GM21619 (cell line): ENCODE results near the gene TMEM39A.
A peak's percentile ranks its signal among the peaks of the same experiment; 100 is the strongest.

Source experiments
- ATAC-seq: cut with Tn5 transposase; IDR thresholded peaks from one replicate; pipeline ENCODE4 v1.9.1; 2021; ENCODE audit not compliant: unreplicated experiment

Gene TMEM39A, protein sequence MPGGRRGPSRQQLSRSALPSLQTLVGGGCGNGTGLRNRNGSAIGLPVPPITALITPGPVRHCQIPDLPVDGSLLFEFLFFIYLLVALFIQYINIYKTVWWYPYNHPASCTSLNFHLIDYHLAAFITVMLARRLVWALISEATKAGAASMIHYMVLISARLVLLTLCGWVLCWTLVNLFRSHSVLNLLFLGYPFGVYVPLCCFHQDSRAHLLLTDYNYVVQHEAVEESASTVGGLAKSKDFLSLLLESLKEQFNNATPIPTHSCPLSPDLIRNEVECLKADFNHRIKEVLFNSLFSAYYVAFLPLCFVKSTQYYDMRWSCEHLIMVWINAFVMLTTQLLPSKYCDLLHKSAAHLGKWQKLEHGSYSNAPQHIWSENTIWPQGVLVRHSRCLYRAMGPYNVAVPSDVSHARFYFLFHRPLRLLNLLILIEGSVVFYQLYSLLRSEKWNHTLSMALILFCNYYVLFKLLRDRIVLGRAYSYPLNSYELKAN

DNA sequence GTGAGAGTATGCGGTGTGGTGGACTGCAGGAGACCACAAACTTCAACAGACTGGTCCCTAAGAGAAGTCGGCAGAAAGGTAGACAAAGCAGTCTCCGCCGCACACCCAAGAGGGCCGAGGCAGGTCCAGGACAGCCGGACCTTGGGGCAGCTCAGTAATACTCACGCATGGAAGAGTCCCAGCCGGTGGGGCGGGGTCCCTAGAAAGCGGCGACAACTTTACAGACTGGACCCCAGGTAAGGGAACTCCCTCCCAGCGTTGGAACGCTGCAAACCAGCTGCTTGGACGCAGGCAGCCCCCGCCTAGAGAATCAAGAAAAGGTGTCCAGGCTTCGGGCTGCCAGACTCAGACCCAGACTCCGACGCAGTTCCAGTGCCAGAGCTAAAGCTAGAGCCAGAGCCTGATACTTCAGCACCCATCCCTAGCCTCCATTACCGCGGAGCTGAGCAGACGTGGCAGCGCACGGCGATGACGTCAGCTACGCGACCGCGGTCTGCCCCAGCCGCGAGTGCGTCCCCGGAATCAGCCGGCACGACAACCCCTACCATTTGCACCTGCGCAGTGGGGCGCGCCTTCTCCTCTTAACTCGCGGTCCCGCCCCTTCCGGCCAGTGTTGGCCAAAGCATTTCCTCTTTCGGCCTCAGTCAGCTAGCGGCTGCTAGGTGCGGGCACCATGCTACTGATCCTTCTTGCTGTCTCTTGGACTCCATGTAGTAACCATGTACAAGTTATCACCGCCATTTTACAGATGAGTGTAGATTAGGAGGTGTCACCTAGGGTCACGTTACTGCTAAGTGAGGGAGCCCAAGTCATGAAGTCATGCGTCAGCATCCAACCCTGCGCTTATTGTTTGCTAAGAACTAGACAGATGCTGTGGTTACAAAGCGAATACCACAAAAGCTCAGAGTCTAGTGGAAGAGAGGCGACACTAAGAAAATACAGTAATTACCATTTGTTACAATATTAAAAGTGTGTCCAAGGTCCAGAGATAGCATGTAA lies at the start of gene TMEM39A:
TMEM39A (minus strand) TSS at position 445 of the 999 bp plus-strand sequence. CDS start 1,541 bp downstream, outside the sequence.
- peak; percentile 93 for ATAC-seq

DNA sequence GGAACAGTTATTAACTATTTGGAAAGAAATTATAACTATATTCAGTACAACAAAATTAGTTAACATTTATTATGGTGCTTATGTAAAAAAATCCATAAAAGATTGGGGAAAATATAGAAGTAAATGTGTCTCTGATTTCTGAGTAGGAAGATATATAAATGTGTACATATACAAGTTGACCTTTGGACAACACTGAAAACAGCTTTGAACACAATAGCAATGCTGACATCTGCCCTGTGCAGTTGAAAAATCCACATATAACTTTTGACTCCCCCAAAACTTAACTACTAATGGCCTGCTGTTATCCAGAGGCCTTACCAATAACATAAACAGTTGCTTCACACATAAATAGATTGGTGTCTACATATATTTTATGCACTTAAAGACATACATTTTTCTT lies 47.3 kb upstream of the TMEM39A start:
- ATAC-seq, result no peak

DNA sequence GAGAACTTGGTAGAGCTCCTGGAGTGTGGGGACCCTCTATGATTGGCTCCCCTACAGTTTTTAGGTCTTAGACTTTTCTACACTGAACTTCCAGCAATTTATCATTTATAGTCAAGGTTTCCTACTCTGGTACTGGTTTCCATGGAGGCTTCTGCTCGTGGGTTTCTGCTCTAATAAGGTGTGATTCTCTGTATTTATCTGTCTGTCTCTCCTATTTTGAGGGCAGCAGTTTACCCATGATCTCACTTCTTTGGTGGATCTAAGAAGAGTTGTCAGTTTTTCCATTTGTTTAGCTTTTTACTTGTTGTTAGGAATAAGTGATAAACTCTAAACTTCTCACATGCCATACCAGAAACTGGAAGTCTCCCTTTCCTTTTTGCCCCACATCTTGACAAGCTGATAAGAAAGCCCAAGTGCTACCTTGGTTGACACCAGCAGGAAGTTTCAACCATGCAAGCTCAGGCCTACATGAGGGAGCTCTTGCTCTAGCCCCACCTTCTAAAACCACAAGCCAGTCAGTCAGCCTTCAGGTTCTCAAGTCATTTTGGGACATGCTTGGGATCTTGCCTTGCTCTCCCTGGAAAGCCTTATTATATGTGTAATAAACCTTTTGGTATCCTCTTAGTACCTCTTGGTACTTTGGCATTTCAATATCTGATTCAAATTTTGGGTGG lies 44.9 kb upstream of the TMEM39A start:
- ATAC-seq, result peak; percentile 68

DNA sequence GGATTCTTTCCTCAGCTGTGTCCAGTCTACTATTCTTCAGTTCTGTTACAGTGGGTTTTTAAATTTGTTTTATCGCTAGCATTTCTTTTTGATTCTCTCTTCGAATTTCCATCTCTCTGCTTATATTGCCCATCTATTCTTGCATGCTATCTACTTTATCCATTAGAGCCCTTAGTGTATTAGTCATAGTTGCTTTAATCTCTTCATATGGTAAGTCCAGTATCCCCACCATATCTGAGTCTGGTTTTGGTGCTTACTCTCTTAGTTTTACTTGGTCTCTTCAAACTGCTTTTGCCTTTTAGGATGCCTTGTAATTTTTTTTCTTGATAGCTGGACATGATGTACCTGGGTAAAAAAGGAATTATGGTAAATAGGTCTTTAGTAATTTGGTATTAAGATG lies 44.0 kb upstream of the TMEM39A start:
- no peak for ATAC-seq

DNA sequence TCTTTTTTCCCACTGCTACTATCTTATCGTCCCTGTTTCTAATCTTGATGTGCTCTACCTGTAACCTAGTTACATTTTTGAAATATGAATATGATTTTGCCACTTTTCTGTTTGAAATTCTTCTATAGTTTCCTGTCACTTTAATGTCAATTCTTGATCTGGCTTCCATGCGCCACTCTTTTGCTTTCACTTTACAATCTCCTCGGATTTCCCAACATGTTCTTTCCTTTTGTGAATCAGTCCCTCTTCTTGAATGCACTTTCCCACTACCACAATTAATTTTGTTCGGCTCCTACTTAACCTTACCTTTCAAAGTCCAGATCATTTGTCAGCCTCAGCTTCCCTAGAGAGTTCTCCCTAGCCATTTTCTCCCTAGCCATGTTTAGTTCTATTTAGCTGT lies 43.2 kb upstream of the TMEM39A start:
- ATAC-seq, result no peak

DNA sequence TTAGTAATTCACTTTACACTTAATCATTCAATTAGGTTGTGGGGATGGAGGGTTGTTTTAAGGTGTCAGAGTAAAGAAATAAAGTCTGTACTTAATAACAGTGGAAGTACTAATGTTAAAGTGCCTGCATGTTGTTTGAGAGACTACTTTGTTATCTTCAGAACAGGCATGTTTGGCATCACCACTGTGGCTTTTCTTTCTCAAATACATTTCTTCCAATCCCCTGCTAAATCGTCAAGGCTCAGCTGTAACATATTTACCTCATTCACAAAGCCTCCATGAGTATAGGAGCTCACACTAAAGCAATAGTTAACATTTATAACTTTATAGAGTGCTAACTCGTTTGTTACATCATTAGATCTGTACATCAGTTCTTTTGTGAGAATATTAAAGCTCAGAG lies 37.5 kb upstream of the TMEM39A start:
- ATAC-seq, result no peak

DNA sequence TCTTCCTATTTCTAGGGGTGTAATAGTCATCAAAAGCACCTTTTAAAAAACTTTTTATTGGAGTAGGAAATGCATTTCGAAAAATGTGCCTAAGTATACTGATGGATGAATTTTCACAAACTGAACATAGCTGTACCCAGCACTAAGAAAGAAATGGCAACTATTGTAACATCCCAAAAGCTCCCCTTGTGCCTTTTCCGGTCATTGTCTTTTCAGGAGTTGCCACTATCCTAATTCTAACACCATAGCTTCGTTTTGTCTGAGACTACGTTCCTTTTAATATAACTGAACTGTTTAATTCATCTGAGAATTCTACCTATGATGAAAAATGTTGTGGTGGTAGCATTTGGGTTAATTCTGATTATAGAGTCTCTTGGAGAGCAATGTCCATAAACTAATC lies 36.9 kb upstream of the TMEM39A start:
- no peak for ATAC-seq

DNA sequence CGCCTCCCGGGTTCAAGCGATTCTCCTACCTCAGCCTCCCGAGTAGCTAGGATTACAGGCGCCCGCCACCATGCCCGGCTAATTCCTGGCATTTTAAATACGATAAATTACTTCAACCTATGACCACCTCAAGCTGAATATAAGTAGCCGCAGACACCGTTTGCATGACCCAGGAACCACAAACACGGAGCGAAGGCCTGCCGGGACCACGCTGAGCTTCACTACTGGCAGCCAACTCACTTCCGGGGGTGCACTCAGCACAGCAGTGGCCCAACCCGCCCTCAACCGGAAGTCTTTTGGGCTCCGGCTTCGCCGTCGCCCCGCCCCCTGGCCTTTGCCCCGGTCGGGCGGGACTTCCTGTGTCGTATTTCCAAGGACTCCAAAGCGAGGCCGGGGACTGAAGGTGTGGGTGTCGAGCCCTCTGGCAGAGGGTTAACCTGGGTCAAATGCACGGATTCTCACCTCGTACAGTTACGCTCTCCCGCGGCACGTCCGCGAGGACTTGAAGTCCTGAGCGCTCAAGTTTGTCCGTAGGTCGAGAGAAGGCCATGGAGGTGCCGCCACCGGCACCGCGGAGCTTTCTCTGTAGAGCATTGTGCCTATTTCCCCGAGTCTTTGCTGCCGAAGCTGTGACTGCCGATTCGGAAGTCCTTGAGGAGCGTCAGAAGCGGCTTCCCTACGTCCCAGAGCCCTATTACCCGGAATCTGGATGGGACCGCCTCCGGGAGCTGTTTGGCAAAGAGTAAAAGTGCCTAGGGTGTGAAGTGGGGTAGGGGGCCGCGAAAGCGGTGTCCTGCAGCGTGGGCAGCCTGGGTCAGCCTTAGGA lies 35.0 kb upstream of the TMEM39A start, which contains the start of gene TIMMDC1:
TIMMDC1 (plus strand) TSS at position 362 of the 826 bp plus-strand sequence; CDS start at position 549, 187 bp downstream.
- peak; percentile 99 for ATAC-seq

DNA sequence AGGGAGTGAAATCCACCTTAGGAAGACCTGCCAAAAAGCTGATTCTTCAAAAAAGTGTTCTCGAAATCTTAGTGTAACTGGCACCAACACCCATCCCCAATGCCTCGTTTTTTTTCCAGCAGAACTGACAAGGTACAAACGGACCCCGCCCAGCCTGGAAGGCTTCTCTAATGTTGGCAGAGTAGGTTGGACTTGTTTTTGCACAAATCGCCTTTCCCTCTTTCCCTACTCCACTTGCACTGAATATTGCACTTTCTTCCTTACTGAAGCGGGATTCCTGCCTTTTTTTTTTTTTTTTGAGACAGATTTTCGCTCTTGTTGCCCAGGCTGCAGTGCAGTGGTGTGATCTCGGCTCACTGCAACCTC lies 34.4 kb upstream of the TMEM39A start:
- no peak for ATAC-seq

DNA sequence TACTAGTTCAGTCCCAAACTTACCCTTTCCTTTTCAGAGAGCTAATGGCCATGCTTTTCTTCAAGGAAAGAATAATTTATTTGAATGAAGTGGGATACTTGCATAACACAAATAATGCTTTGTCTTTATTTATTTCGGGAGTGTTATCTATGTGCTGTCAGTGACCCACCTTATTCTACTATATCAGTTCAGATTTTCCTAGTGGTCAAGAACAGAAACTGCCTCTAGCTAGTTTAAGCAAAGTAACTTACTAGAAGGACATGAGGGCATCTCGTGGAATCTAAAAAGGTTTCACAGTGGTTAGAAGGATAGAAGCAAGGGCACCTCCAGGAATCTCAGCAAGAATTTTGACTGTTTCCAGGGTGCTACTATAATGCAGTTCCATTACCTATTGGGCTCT lies 31.2 kb upstream of the TMEM39A start:
- ATAC-seq, result no peak

DNA sequence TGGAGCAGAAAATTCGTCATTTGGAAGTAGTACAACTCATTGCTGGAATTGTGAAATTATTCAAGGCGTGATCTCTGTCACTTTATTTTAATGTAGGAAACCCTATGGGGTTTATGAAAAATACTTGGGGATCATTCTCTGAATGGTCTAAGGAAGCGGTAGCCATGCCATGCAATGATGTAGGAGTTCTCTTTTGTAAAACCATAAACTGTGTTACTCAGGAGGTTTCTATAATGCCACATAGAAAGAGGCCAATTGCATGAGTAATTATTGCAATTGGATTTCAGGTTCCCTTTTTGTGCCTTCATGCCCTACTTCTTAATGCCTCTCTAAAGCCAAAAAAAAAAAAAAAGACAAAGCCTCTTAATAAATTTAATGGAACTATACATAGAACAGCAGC lies 29.4 kb upstream of the TMEM39A start:
- no peak for ATAC-seq

DNA sequence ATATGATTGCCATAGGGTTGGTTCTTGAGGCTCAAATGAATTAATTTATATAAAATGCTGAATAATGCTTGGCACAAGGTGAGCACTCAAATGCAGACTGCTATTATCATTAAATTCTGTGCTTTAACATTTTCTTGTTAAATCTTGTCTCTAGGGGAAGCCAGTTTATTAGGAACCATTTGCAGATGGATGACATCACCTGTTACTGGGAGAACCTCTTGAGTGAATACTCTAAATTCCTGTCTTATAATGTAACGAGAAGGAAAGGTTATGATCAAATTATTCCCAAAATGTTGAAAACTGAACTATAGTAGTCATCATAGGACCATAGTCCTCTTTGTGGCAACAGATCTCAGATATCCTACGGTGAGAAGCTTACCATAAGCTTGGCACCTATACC lies 28.7 kb upstream of the TMEM39A start:
- ATAC-seq, result no peak

DNA sequence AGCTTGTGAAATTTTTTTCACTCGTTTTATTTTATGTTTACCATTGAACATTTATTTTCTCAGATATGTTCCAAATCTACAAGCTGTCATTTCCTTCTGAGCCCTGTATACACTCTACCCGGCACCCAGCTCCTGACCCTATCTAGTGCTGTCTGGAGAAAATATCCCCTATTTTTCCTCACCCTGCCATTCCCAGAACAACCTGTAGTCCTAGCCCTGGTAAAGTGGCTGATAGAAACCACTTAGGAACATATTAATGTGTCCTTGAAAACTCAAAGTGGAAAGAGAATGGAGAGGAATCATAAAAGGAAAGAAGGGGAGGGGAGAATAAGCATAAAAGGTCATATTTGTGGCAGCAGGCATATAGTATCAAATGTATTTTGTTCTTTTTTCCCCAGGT lies 26.7 kb upstream of the TMEM39A start:
- ATAC-seq, result no peak

DNA sequence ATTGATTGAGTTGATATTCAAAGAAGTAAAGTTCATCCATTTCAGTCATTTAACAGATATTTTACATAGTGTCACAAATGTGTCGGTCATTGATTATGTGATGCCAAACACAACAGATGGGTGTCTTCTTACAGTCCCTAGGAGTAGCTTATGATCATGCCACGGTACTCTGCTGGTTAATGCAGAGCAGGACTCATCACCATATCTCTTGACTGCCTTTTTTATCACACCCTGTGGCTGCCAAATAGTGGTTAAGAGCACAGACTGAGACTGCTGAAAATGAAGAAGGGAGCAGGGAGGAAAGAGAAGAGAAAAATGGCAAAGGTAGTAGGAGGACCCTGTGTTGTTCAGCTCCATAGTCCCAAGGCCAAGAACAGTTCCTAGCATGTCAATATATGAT lies 22.1 kb upstream of the TMEM39A start:
- ATAC-seq, result no peak

DNA sequence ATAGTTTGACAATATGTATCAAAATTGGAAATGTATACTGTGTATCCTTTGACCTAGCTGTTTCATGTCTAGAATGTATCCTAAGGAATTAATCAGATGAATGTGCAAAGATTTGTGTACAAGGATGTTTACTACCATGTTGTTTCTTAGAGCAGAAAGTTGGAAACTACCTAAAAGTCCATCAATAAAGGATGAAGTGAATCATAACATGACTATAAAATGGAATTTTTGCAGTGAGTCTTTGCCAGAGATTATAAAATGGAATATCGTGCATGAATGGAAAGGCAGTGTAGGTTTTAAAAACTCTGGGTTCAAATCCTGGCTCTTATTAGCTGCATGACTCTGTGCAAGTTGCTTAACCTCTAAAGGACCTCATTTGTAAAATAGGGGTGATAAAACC lies 19.7 kb upstream of the TMEM39A start:
- no peak for ATAC-seq

DNA sequence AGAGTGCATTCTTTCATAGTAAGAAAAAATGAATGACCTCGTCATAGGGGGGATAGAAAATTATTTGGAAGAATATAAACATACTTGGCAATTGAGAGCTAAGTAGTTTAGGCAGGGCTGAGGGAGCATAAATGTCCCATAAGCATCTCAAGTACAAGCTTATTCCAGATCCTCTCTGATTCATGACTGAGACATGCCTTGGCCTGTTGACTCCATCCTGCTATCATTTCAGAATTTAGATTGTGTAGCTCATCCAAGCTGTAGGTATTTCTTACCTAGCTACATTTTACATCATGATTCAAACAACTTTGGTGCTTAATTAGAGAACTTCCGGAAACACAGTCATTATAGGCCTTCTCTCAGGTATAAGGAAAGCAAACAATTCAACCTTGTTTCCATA lies 17.7 kb upstream of the TMEM39A start:
- no peak for ATAC-seq

DNA sequence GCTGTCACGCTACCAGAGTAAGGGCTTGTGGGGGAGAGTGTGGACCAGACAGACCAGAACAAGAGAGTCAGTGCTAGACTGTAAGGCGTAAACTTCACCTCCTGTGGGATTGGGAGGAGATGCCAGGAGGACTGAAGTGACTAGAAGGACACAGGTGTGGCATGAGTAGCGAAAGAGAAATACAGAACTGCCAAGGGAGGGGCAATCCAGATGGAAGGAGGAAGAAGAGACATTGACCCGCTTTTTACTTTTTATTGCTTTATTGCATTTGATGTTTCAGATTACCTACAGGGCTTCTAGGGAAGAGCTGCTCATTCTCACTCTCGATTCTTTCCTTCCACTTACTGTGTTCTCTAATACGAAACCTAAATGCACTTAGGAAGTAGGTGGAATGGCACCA lies 7.5 kb upstream of the TMEM39A start:
- no peak for ATAC-seq

DNA sequence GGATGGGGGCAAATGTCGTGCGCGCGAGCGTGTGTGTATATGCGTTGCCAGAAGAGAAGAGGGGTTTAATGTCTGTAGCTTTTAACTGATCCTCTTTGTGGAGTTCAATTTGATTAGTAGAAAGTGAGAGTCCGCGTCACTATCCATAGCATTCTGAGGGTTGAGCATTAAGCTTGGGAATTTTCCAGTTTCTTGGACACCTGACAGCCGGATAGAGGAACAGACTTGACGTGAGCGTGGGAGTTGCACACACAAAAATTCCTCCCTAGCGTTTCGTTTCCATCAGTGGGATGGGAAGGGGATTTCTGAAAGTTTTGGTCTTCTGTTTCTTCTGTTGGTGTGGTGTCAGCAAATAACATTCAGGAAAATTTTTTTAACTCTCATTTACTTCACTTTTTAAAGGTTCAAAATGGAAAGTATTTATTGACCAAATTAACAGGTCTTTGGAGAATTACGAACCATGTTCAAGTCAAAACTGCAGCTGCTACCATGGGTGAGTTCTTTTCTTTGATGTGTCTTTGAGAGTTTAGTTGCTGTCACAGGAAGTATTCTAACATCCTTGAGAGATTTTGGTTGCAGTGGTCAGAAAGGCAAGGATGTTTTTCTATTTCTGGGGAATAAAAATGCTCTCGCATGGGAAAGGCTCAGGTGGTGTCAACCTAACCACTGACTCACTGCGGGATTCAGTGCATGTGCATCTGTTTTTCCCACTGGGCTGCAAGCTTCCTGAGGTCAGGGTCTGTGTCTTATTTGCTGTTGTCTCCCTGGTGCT lies 6.2 kb upstream of the TMEM39A start:
- no peak for ATAC-seq

DNA sequence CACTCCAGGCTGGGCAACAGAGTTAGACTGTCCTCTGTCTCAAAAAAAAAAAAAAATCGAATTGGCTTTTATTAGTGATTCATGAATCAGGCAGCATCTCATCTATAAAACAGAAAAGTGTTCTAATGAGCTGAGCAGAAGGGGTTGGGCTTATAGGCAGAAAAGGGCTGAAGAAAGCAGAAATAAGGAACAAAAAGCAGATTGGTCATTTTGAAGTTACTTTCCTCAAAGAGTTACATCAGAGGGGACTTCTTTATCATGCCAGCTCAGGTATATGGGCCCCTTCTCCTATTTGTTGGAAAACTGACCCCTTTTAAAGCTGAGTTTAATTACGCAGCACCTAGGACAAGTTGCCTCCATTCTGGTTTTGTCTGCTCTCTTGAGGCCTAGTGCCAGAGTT lies 4.6 kb upstream of the TMEM39A start:
- no peak for ATAC-seq

DNA sequence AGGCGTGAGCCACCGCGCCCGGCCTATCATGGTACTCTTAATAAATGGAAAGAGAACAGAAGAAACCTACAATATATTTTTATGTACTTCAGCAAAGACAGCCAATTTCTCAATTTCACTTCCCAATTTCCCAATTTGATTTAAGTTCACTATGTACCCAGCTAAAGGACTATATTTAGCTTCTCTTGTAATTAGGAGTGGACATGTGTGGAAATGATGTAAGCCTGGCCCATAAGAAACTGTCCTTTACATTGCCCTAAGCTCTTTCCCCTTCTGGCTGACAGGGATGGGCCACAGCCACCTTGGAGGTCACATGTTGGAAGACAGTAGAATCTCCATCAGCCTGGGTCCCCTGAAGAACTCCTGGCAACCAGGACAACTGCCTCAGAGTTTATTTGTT lies 6.2 kb downstream of the TMEM39A start:
- no peak for ATAC-seq
